ENCODE results near the gene CCN2. TPM values are rescaled to one million over a fixed set of nuclear protein-coding genes. Genes with fewer than 3 reads are reported as not detected.
A peak's percentile ranks its signal among the peaks of the same experiment; 100 is the strongest.

CCN2 gene
- total RNA-seq, 1 donor from 2014 or later: 1,253 TPM

DNA sequence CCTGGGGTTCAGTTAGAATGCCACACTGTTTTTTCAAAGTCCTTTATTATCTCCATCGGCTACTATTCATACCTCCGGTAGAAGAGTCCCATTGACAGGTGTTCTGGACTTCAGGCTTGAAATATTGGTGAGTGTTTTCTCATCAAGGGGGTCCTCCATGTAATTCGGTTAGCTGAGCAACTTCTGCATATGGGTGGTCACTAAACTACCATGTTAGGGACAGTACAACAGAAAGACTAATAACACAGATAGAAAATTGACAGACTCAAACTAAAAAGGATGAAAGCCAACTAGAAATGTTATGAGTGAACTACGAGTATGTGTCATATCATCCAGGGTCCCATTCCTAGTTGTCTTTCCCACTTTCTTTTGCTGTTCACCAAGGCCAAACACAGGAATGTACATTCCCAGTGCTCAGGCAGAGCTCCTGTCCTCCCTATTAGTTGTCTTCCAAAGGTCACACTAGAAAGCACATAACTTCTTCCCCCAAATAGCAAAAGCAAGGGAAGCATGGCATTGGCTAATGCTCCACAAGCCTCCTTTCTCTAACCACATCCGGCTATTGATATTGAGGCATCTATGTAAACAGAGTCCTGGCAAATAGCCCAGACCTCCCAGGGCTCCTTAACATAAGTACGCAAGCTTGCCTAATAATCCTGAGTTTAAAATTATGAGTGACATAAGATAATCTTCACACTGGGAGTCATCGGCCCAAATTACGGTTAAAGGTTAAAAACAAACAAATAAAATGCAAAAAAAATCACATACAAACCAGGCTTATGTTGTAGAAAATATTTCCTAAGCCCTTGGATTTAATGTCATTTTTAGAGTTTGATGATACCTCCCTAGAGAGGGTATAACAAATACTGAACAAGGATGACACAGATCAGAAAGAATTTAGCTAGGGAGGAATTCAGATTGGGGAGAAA, 13.2 kb downstream of the CCN2 start:
- peak overlapping the region; percentile 73 for H3K27ac Mint-ChIP-seq (ENCODE audit: unreplicated experiment)
- no peaks in the 10 kb centered on the region for H3K9me3 ChIP-seq (ENCODE audit: insufficient read depth, low read depth, low read length)
- H3K27ac ChIP-seq (ENCODE audit: low read depth, low read length): no peak overlapping the region
- H3K36me3 ChIP-seq (ENCODE audit: insufficient read depth, low read length): no peaks in the 10 kb centered on the region
- no peak overlapping the region for H3K4me3 Mint-ChIP-seq (ENCODE audit: unreplicated experiment)
- no peaks in the 10 kb centered on the region for H3K27me3 ChIP-seq (ENCODE audit: insufficient read depth, low read length)
- peak overlapping the region; percentile 35 for H3K4me2 ChIP-seq (ENCODE audit: low read length)
- H3K79me2 ChIP-seq (ENCODE audit: insufficient read depth, low read length): no peaks in the 10 kb centered on the region
- H2AFZ ChIP-seq (ENCODE audit: low read depth, low read length): no peak overlapping the region
- peak; percentile 88 for FAIRE-seq
- H3K36me3 Mint-ChIP-seq (ENCODE audit: low read depth, unreplicated experiment): no peaks in the 10 kb centered on the region
- H3K4me1 ChIP-seq (ENCODE audit: insufficient read depth, low read length): peaks cover 12% of the 10 kb centered on the region
- H3K4me3 ChIP-seq (ENCODE audit: insufficient read depth, low read depth, low read length): no peak overlapping the region
- no peaks in the 10 kb centered on the region for H4K20me1 ChIP-seq (ENCODE audit: insufficient read depth, low read length)
- no peaks in the 10 kb centered on the region for H3K9me3 Mint-ChIP-seq (ENCODE audit: unreplicated experiment)
- TF ChIP-seq, protein P1, sequence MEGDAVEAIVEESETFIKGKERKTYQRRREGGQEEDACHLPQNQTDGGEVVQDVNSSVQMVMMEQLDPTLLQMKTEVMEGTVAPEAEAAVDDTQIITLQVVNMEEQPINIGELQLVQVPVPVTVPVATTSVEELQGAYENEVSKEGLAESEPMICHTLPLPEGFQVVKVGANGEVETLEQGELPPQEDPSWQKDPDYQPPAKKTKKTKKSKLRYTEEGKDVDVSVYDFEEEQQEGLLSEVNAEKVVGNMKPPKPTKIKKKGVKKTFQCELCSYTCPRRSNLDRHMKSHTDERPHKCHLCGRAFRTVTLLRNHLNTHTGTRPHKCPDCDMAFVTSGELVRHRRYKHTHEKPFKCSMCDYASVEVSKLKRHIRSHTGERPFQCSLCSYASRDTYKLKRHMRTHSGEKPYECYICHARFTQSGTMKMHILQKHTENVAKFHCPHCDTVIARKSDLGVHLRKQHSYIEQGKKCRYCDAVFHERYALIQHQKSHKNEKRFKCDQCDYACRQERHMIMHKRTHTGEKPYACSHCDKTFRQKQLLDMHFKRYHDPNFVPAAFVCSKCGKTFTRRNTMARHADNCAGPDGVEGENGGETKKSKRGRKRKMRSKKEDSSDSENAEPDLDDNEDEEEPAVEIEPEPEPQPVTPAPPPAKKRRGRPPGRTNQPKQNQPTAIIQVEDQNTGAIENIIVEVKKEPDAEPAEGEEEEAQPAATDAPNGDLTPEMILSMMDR (IDR thresholded peaks at IDR 0.05; ENCODE audit: insufficient read depth, low read depth, low read length): no peak
- TF ChIP-seq EZH2 (IDR thresholded peaks at IDR 0.05; ENCODE audit: insufficient read depth, low read length): no peak
- peaks cover 21% of the 10 kb centered on the region for H3K4me1 Mint-ChIP-seq (ENCODE audit: low read depth, unreplicated experiment)
- no peak overlapping the region for H3K9ac ChIP-seq (ENCODE audit: low read length)
- DNase-seq (ENCODE audit: low read depth): peak; percentile 45
- H3K27me3 Mint-ChIP-seq (ENCODE audit: low read depth, unreplicated experiment): no peaks in the 10 kb centered on the region

DNA sequence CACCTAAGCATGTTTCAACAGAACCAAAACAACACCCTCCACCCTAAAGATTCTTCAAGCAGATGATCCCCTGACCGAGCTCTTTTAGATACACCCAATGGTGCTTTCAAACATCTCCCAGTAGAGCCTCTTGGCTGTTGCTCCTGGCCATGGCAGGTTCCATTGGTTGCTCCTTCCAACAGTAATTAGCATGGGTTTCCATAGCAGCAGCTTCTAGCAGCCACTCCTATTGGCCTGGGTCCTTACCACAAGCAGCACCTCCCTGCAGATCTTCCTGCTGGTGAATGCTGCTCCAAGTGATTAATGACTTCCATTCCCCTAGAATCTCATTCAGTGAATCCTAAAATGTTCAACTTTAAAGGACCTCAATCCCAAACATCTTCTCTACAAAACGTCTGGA, 13.9 kb downstream of the CCN2 start:
- DNase-seq (ENCODE audit: low read depth): peak; percentile 73
- Histone ChIP-seq H4K20me1 (ENCODE audit: insufficient read depth, low read length) (no peaks in the 10 kb centered on the region), H3K79me2 (ENCODE audit: insufficient read depth, low read length) (no peaks in the 10 kb centered on the region), H3K9ac (ENCODE audit: low read length) (no peak overlapping the region), H3K4me3 (ENCODE audit: insufficient read depth, low read depth, low read length) (no peak overlapping the region), H3K27ac (ENCODE audit: low read depth, low read length) (no peak overlapping the region), H3K4me2 (ENCODE audit: low read length) (peak overlapping the region; percentile 35), H2AFZ (ENCODE audit: low read depth, low read length) (no peak overlapping the region), H3K27me3 (ENCODE audit: insufficient read depth, low read length) (no peaks in the 10 kb centered on the region), H3K4me1 (ENCODE audit: insufficient read depth, low read length) (peaks cover 12% of the 10 kb centered on the region), H3K9me3 (ENCODE audit: insufficient read depth, low read depth, low read length) (no peaks in the 10 kb centered on the region), H3K36me3 (ENCODE audit: insufficient read depth, low read length) (no peaks in the 10 kb centered on the region)
- no peak overlapping the region for H3K27ac Mint-ChIP-seq (ENCODE audit: unreplicated experiment)
- H3K4me3 Mint-ChIP-seq (ENCODE audit: unreplicated experiment): no peak overlapping the region
- H3K27me3 Mint-ChIP-seq (ENCODE audit: low read depth, unreplicated experiment): no peaks in the 10 kb centered on the region
- no peak for FAIRE-seq
- H3K9me3 Mint-ChIP-seq (ENCODE audit: unreplicated experiment): no peaks in the 10 kb centered on the region
- TF ChIP-seq, protein P1 (IDR thresholded peaks at IDR 0.05; ENCODE audit: insufficient read depth, low read depth, low read length): no peak
- no peak for TF ChIP-seq EZH2 (IDR thresholded peaks at IDR 0.05; ENCODE audit: insufficient read depth, low read length)
- H3K4me1 Mint-ChIP-seq (ENCODE audit: low read depth, unreplicated experiment): peaks cover 21% of the 10 kb centered on the region
- no peaks in the 10 kb centered on the region for H3K36me3 Mint-ChIP-seq (ENCODE audit: low read depth, unreplicated experiment)

DNA sequence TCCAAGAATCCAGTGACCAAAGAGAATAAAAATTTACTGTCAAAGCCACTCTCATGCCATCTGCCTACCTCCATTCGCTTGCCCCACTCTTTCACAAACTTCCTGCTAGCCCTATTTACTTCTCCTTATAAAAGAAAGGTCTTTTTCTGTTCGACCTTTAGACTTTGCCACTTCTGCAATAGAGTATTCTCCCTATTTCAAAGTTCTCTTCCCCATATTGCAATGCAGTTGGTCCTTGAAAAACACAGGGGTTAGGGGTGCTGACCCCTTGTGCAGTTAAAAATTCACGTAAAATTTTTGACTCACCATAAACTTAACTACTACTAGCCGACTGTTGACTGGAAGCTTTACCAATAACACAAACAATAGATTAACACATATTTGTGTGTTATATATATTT, 15.0 kb downstream of the CCN2 start:
- H3K4me2 ChIP-seq (ENCODE audit: low read length): no peak overlapping the region
- FAIRE-seq (no peak), DNase-seq (ENCODE audit: low read depth) (no peak)
- H3K4me1 ChIP-seq (ENCODE audit: insufficient read depth, low read length): peaks cover 12% of the 10 kb centered on the region
- Mint-ChIP-seq H3K36me3 (ENCODE audit: low read depth, unreplicated experiment) (no peaks in the 10 kb centered on the region), H3K27ac (ENCODE audit: unreplicated experiment) (no peak overlapping the region), H3K27me3 (ENCODE audit: low read depth, unreplicated experiment) (no peaks in the 10 kb centered on the region), H3K4me1 (ENCODE audit: low read depth, unreplicated experiment) (peaks cover 21% of the 10 kb centered on the region), H3K4me3 (ENCODE audit: unreplicated experiment) (no peak overlapping the region), H3K9me3 (ENCODE audit: unreplicated experiment) (no peaks in the 10 kb centered on the region)
- no peak overlapping the region for H3K9ac ChIP-seq (ENCODE audit: low read length)
- H3K4me3 ChIP-seq (ENCODE audit: insufficient read depth, low read depth, low read length): no peak overlapping the region
- H3K9me3 ChIP-seq (ENCODE audit: insufficient read depth, low read depth, low read length): no peaks in the 10 kb centered on the region
- no peaks in the 10 kb centered on the region for H3K36me3 ChIP-seq (ENCODE audit: insufficient read depth, low read length)
- no peaks in the 10 kb centered on the region for H3K79me2 ChIP-seq (ENCODE audit: insufficient read depth, low read length)
- H2AFZ ChIP-seq (ENCODE audit: low read depth, low read length): no peak overlapping the region
- no peak overlapping the region for H3K27ac ChIP-seq (ENCODE audit: low read depth, low read length)
- H4K20me1 ChIP-seq (ENCODE audit: insufficient read depth, low read length): no peaks in the 10 kb centered on the region
- no peaks in the 10 kb centered on the region for H3K27me3 ChIP-seq (ENCODE audit: insufficient read depth, low read length)
- no peak for TF ChIP-seq EZH2 (IDR thresholded peaks at IDR 0.05; ENCODE audit: insufficient read depth, low read length)
- TF ChIP-seq, protein P1 (IDR thresholded peaks at IDR 0.05; ENCODE audit: insufficient read depth, low read depth, low read length): no peak
